Activated naive CD8-positive, alpha-beta T cell treated with anti-CD3 and anti-CD28 coated beads, Interleukin-2, amount 50 U/mL, for 24 hours (primary cell): ENCODE measurements around the gene TMBIM4.
A peak's percentile ranks its signal among the peaks of the same experiment; 100 is the strongest.
"Not testable (repeated sequence)": the region's sequence is repeated elsewhere in the genome, so short reads cannot be mapped to it uniquely, and the experiment has no call there.

Experiments
- ATAC-seq: fragments of 150-1000 bp; cut with Tn5 transposase; one replicate; pipeline ENCODE4 v1.10.0; 2021
- DNase-seq: peaks from one replicate; pipeline ENCODE4 v3.0.0; 2021
- H3K27ac Mint-ChIP-seq: one replicate; pipeline ENCODE4 v1.8.0; 2021; ENCODE audit warnings: mild to moderate bottlenecking, mixed read lengths
- H3K27me3 Mint-ChIP-seq: one replicate; pipeline ENCODE4 v1.8.0; 2021; ENCODE audit warnings: mixed read lengths
- H3K36me3 Mint-ChIP-seq: one replicate; pipeline ENCODE4 v1.8.0; 2021; ENCODE audit warnings: low read depth, mixed read lengths
- H3K4me1 Mint-ChIP-seq: one replicate; pipeline ENCODE4 v1.8.0; 2021; ENCODE audit warnings: mixed read lengths
- H3K4me3 Mint-ChIP-seq: one replicate; pipeline ENCODE4 v1.8.0; 2021; ENCODE audit warnings: mild to moderate bottlenecking, moderate library complexity, mixed read lengths
- H3K9me3 Mint-ChIP-seq: one replicate; pipeline ENCODE4 v1.8.0; 2021; ENCODE audit warnings: mixed read lengths

The TMBIM4 gene

DNA sequence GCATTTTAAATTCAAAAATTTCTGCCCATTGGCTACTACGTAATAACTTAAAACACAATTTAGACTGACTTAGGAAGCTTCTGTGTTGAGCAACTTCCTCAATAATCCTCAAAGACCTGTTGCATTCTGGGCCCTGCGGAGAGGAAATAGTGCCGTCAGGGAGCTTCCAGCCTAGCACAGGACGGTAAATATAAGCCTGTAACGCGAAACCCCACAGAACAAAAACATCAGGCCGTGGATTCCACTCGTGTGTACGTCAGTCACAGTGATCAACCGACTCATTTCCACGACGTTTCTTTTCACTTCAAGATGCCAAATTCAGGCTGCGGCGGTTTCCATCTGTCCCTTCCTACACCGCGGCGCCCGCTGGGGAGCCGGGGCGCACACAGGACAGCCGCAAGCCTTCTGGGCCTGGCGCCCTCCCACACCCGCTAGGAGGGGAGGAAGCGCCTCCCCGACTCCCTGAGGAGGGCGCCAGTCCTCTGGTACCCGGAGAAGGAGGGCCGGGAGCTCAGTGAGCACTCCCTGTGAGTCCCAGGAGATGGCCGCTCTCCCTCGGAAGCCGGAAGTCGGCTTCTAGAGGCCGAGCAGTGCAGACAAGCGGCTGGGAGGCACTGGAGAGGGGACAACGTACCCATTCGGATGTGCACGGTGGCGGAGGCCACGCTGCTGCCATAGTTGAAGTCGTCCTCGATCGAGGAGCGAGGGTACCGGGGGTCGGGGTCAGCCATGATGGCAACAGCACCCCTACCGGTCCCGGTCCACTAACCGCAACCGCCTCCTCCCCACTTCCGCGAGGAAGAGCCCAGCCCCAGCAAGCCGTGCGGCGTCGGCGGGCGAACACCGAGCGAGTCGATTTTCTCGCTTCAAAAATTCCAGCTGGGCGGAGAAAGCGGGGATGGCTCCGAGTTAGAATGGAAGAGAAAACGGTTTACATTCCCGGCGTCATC, at the start of gene TMBIM4:
Gene TMBIM4 (minus strand): TSS at position 776 of the 950 bp plus-strand sequence. CDS start 45 bp downstream, at position 731.
- Mint-ChIP-seq H3K27ac (peak within 1 kb of the TSS; percentile 99), H3K4me3 (peak within 1 kb of the TSS; percentile 96), H3K27me3 (no peaks in the 10 kb centered on the region), H3K36me3 (peaks cover 35% of the 10 kb centered on the region), H3K9me3 (peaks cover 16% of the 10 kb centered on the region), H3K4me1 (peaks cover 54% of the 10 kb centered on the region)
- DNase-seq (peak; percentile 87), ATAC-seq (peak; percentile 90)

DNA sequence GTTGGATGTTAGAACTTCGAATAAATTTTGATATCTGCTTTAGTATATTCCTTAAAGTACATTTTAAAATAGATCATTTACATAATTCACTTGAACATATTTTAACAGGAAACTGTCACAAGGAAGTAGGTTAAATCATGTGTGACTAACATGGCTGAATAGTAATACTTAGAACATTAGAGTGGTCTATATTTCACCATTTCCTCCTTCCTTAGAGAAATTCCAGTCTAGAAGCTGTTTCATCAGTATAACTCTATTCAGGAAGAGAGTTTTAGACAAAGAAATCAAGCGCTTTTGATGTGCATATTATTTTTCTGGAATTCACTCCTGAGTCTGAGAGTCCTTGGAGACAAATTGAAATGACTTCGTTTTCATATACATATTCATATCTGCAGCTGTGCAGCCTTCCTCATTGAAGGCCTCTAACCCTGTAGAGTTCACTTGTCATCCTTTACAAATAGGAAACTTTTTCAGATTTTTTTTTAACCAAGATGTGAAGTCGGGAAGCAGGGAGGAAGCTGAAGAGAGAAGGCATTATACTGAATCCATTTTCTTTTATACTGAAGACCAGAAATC, 47.6 kb upstream of the TMBIM4 start:
- peaks cover 6% of the 10 kb centered on the region for H3K36me3 Mint-ChIP-seq
- no peak for ATAC-seq
- no peak overlapping the region for H3K4me3 Mint-ChIP-seq
- H3K4me1 Mint-ChIP-seq, result peaks cover 8% of the 10 kb centered on the region
- peaks cover 14% of the 10 kb centered on the region for H3K9me3 Mint-ChIP-seq
- H3K27me3 Mint-ChIP-seq, result peaks cover 12% of the 10 kb centered on the region
- H3K27ac Mint-ChIP-seq, result no peak overlapping the region
- no peak for DNase-seq

- Mint-ChIP-seq H3K27me3 (peaks cover 21% of the 10 kb centered on the region), H3K4me1 (peaks cover 13% of the 10 kb centered on the region)
- not testable (repeated sequence) for H3K4me3 Mint-ChIP-seq, H3K36me3 Mint-ChIP-seq, H3K27ac Mint-ChIP-seq, DNase-seq, H3K9me3 Mint-ChIP-seq, ATAC-seq
Observed at GRCh38 chr12:66213011-66213410, 43.2 kb upstream of the TMBIM4 start.

- H3K4me3 Mint-ChIP-seq, ATAC-seq, H3K27ac Mint-ChIP-seq, H3K36me3 Mint-ChIP-seq, DNase-seq, H3K9me3 Mint-ChIP-seq, H3K4me1 Mint-ChIP-seq: not testable (repeated sequence)
- peaks cover 23% of the 10 kb centered on the region for H3K27me3 Mint-ChIP-seq
Observed at GRCh38 chr12:66211573-66211972, 41.8 kb upstream of the TMBIM4 start.

DNA sequence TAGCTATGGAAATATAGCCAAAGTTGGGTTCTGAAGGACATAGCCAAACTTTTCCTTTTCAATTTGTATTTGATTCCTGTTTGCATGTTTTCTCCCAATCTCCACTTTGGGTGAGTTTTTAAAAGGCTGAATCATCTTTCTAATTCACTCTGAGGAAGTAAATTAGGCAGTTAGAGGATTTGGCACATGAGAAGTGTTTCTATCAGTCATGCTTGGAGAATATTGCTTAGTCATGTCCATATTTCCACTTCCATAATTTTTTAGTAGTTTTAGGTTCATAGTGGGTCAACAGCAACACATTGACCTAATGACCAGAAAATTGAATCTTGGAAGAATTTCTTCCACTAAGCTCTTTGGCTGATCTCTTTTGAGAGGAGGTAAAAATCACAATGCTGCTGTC, 41.0 kb upstream of the TMBIM4 start:
- Mint-ChIP-seq H3K4me1 (peaks cover 7% of the 10 kb centered on the region), H3K36me3 (no peaks in the 10 kb centered on the region), H3K9me3 (no peaks in the 10 kb centered on the region), H3K27ac (no peak overlapping the region), H3K4me3 (no peak overlapping the region), H3K27me3 (peaks cover 28% of the 10 kb centered on the region)
- ATAC-seq, result no peak
- DNase-seq, result no peak

- no peaks in the 10 kb centered on the region for H3K9me3 Mint-ChIP-seq
- no peak overlapping the region for H3K4me3 Mint-ChIP-seq
- peaks cover 22% of the 10 kb centered on the region for H3K27me3 Mint-ChIP-seq
- DNase-seq, result no peak
- no peak overlapping the region for H3K27ac Mint-ChIP-seq
- H3K4me1 Mint-ChIP-seq, result peaks cover 18% of the 10 kb centered on the region
- no peaks in the 10 kb centered on the region for H3K36me3 Mint-ChIP-seq
- no peak for ATAC-seq
Observed at GRCh38 chr12:66206141-66206540, 36.3 kb upstream of the TMBIM4 start.

DNA sequence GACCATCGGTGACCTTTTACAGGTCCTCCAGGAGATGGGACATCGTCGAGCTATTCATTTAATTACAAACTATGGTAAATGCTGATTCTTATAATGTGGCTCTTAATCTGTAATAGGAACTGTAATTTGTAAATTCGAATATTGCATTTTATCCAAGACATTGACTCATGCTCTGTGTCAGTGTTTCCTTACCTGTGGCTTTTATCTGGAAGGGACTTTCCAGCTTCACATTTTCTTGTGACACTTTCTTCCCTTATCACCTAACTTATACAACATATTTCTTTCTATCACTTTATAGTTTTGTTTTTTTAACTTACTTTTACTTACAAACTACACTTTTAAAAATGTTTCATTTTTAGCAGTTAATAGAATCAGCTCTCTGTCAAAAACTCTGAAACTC, 34.0 kb upstream of the TMBIM4 start:
- Mint-ChIP-seq H3K4me1 (peaks cover 18% of the 10 kb centered on the region), H3K36me3 (no peaks in the 10 kb centered on the region), H3K27ac (peak overlapping the region; percentile 24), H3K27me3 (peaks cover 15% of the 10 kb centered on the region), H3K4me3 (no peak overlapping the region), H3K9me3 (peaks cover 10% of the 10 kb centered on the region)
- peak; percentile 77 for ATAC-seq
- DNase-seq, result no peak

DNA sequence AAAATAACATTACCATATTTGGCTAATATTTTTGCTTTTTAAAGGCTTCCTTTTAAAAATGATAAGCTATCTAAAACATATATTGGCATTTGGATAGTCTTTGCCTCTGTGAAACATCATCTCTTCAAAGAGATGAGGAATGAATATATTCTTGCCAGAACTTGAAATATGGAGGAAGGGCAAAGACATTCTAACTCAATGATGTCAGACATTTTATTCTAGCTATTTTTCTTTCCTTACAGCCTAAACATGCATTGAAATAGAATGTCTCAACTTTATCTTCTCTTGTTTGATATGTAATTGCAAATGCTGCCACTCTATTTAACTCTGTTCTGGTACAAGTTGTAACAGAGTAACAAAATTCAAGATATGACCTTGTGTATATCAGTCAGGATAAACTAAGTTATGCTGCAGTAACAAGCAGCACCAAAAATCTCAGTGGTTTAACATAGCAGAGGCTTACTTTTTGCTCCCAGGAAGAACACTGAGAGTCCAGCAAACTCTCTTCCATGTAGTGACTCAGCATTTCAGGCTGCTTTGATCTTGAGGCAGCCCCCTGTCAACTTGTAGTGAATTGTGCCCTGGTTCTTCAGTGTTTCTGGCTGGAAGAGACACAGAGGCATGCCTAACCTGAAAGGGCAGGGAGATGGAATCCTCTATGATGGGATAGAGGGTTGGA, 30.2 kb upstream of the TMBIM4 start:
- H3K36me3 Mint-ChIP-seq, result no peaks in the 10 kb centered on the region
- no peak overlapping the region for H3K4me3 Mint-ChIP-seq
- H3K9me3 Mint-ChIP-seq, result peaks cover 10% of the 10 kb centered on the region
- no peak overlapping the region for H3K27ac Mint-ChIP-seq
- ATAC-seq, result no peak
- peaks cover 31% of the 10 kb centered on the region for H3K4me1 Mint-ChIP-seq
- no peak for DNase-seq
- peaks cover 15% of the 10 kb centered on the region for H3K27me3 Mint-ChIP-seq

DNA sequence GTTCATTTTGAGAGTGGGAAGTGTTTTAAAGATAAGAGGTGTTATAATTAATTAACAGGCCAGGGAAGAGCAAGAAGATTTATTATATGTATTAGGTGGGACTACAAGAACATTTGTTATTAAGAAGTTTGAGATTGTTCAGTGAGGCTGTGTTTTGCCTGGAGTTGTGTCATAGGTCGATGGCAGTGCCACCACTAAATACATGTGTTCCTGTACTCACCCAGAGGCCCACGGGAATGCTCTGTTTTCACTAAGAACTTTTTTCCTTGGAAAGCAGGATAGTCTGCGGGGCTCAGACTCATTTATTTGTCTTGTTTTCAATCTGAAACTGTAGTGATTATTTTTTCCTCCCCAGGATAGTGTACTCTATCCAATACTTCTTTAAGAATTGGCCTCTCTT, 29.3 kb upstream of the TMBIM4 start:
- DNase-seq (no peak), ATAC-seq (no peak)
- Mint-ChIP-seq H3K27me3 (peaks cover 21% of the 10 kb centered on the region), H3K36me3 (no peaks in the 10 kb centered on the region), H3K9me3 (peaks cover 10% of the 10 kb centered on the region), H3K4me1 (peaks cover 24% of the 10 kb centered on the region), H3K4me3 (no peak overlapping the region), H3K27ac (no peak overlapping the region)

- DNase-seq (no peak), ATAC-seq (no peak)
- Mint-ChIP-seq H3K36me3 (no peaks in the 10 kb centered on the region), H3K4me1 (peaks cover 13% of the 10 kb centered on the region), H3K27ac (no peak overlapping the region), H3K27me3 (peaks cover 30% of the 10 kb centered on the region), H3K4me3 (no peak overlapping the region), H3K9me3 (peaks cover 10% of the 10 kb centered on the region)
Observed at GRCh38 chr12:66197495-66197921, 27.7 kb upstream of the TMBIM4 start.

GRCh38 chr12:66196806-66197205, 27.0 kb upstream of the TMBIM4 start:
- H3K4me3 Mint-ChIP-seq, result no peak overlapping the region
- DNase-seq, result no peak
- H3K36me3 Mint-ChIP-seq, result no peaks in the 10 kb centered on the region
- H3K27me3 Mint-ChIP-seq, result peaks cover 30% of the 10 kb centered on the region
- H3K9me3 Mint-ChIP-seq, result peaks cover 10% of the 10 kb centered on the region
- ATAC-seq, result peak; percentile 36
- no peak overlapping the region for H3K27ac Mint-ChIP-seq
- peaks cover 13% of the 10 kb centered on the region for H3K4me1 Mint-ChIP-seq

- Mint-ChIP-seq H3K9me3 (peaks cover 5% of the 10 kb centered on the region), H3K36me3 (no peaks in the 10 kb centered on the region), H3K27me3 (peaks cover 44% of the 10 kb centered on the region), H3K4me3 (no peak overlapping the region), H3K27ac (no peak overlapping the region), H3K4me1 (peaks cover 16% of the 10 kb centered on the region)
- ATAC-seq, result no peak
- no peak for DNase-seq
Observed at GRCh38 chr12:66195242-66195641, 25.4 kb upstream of the TMBIM4 start.

DNA sequence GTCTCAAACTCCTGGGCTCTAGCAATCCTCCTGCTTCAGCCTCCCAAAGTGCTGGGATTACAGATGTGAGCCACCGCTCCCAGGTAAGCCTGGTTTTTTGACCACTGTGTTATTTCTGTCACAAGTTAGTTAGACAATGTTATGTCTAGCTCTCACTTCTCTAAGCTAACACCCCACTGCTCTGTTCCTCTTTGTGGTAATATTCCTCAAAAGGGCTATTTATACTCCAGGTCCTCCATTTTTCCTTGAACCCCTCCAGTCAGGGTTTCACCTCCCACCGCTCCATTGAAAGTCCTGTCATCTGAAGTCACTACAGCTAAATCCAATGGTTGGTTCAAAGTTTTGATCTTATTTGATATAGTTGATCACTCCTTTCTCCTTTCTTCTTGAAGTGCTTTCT, 24.3 kb upstream of the TMBIM4 start:
- no peaks in the 10 kb centered on the region for H3K36me3 Mint-ChIP-seq
- no peak for ATAC-seq
- H3K9me3 Mint-ChIP-seq, result no peaks in the 10 kb centered on the region
- H3K4me1 Mint-ChIP-seq, result peaks cover 20% of the 10 kb centered on the region
- DNase-seq, result no peak
- H3K27ac Mint-ChIP-seq, result no peak overlapping the region
- H3K4me3 Mint-ChIP-seq, result no peak overlapping the region
- H3K27me3 Mint-ChIP-seq, result peaks cover 52% of the 10 kb centered on the region

- Mint-ChIP-seq H3K9me3 (no peaks in the 10 kb centered on the region), H3K36me3 (peaks cover 4% of the 10 kb centered on the region), H3K27me3 (peaks cover 63% of the 10 kb centered on the region), H3K27ac (no peak overlapping the region), H3K4me1 (peaks cover 19% of the 10 kb centered on the region), H3K4me3 (no peak overlapping the region)
- DNase-seq (no peak), ATAC-seq (no peak)
Observed at GRCh38 chr12:66191547-66192126, 21.8 kb upstream of the TMBIM4 start.
